Activated CD4-positive, alpha-beta T cell treated with anti-CD3 and anti-CD28 coated beads for 48 hours (primary cell): Measurements from ENCODE around the gene PURA.
A peak's percentile ranks its signal among the peaks of the same experiment; 100 is the strongest.

Experiments used
- DNase-seq: peaks from one replicate; pipeline ENCODE4 v3.0.0-alpha.2; 2020

Gene PURA

DNA sequence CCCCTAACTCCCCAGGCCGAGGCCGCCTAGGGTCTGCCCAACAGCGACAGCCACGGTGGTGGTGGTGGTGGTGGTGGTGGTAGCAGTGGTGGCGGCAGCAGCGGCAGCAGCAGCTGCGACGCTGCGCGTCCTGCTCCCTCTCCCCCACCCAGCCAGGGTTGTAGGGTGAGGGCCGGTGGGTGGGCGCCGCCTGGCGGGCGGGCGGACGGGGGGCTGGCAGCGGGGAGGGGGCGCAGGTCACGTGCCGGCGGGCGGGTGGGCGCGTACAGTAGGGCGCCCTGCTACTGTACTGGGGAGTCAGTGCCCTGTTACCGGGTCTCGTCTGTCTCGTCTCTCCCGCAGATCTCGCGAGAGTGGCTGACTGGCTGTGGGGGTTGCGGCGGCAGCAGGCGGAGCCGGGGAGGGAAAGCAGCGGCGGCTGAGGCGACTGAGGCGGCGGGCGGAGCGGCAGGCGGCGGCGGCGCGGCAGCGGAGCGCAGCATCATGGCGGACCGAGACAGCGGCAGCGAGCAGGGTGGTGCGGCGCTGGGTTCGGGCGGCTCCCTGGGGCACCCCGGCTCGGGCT, at the start of gene PURA:
Gene PURA (plus strand): TSS at position 411 of the 565 bp plus-strand sequence. CDS start 73 bp downstream, at position 484.
- DNase-seq: peak; percentile 97

DNA sequence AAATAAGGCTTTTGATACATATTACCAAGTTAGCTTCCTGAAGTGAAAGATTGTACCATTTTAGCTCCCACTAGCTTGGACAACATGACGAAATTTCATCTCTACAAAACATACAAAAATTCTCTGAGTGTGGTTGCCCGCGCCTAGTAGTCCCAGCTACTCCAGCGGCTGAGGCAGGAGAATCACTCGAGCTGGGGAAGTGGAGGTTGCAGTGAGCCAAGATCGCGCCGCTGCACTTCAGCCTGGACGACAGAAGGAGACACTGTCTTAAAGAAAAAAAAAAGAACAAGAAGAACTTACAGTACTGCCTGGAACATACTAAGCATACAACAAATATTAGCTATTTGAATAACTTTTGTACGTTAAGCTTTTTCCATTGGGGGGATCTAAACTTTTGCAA, 41.1 kb upstream of the PURA start:
- no peak for DNase-seq

DNA sequence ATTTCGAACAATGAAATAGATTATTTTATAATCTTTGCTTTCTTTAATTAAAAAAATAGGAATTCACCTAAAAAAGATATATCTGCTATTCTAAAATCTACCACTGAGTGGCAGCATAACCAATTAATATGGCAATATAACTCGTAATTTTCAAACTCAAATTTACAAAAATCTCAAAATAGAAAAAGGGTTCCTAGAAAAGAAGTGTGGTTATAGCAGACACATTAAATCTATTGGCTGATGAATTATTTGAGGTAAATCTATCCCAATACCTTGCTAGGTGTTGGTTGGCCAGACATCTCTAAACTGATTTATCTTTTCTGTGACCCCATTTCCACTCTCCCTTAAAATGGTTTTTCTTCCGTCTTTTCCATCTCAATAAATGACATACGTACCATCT, 40.6 kb upstream of the PURA start:
- DNase-seq: no peak

DNA sequence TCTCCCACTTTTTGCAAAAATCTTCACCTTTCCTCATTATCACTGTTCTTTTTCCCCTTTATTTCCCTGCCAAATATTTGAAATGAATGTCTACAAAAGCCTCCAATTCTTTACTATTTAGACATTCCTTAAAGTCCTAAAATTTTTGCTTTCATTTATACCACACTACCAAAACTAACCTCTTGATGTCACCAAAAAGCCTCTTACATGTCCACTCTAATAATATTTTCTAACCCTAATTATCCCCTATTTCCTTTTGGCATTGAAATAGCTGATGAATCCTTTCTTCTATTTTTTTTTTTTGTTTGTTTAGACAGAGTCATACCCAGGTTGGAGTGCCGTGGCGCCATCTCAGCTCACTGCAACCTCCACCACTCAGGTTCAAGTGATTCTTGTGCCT, 38.5 kb upstream of the PURA start:
- DNase-seq: no peak

DNA sequence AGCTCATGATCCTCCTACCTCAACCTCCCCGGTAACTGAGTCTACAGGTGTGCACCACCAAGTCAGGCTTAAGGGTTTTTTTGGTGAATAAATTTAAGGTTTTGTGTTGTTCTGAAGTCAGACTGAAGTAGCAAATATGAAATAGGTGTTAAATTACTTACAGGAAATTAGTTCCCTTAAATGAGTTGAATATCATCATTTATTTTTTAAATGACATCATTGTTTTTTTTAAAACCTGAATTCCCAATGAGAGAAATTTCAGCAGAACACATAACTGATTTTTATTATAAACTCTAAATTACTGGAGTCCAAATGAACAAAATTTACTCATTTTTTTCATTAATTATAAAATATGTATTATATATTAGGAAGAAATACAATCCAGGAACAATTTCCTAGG, 37.8 kb upstream of the PURA start:
- no peak for DNase-seq

DNA sequence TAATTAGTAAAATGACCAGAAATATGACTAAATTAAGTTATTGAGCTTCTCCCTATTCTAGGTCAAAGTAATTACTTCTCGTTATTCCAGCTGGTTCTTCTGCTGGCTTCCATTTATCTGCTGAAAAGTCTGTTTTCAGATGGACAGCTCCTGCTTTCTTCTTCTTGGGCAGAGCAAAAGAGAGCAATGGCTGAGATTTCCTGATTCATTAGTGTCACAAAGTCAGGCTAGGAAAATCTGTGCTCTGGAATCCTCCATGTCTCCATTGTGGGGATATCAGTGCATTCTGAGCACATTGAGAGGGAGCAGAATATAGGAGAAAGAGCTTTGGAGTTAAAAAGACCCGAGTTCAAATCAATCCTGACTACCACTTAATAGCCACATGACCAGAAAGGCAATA, 37.1 kb upstream of the PURA start:
- DNase-seq: no peak

DNA sequence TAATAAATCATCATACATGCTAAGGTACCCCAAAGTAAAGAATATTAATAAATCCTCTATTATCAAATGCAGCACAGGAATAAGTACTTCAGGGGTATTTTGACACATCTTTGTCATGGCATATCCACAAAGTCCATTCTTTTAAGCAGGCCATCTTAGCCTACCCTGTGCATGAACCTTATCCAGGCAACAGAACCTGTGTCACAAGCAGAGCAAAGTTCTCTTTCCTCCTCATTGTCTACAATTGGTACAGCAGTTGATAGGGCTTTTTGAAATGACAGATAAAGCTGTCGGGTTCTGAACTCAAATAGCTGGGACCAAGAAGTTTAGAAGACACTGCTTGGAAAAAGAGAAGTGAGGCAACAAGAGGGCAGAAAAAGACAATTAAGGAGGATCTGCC, 30.8 kb upstream of the PURA start:
- no peak for DNase-seq

DNA sequence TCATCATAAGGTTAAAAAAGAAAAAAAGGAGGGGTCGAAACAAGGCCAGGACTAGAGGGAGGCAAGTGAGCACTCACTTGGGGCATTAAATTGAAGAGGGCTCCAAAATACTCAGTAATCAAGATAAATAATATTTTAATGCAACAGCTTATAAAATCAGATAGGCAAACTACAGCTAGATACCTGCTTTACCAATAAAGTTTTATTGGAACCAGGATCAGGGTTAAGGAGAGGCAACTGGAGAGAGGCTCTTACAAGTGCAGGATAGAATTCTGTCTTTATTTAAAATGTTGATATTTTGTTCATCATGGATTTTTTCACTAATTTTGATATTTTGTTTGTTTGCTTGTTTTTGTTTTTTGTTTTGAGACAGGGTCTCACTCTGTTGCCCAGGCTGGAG, 30.3 kb upstream of the PURA start:
- no peak for DNase-seq

DNA sequence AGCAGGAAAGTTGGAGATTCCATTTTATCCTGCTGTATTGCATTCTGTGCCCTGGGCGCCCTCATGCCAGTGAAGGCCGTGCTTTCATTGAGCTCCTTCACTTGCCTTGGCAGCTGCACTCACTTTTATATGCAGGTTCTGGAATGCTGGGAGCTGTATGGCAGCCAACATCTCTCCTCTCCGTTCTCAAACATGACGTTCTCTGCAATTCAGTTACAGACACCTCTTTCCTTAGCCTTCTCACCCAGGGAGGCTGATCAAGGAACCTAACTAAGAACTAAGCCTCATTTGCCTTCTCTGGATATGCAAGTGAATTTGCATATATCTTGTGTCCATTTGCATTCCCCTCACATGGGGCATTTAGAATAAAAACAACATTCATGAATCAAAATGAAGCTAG, 29.4 kb upstream of the PURA start:
- DNase-seq: no peak

DNA sequence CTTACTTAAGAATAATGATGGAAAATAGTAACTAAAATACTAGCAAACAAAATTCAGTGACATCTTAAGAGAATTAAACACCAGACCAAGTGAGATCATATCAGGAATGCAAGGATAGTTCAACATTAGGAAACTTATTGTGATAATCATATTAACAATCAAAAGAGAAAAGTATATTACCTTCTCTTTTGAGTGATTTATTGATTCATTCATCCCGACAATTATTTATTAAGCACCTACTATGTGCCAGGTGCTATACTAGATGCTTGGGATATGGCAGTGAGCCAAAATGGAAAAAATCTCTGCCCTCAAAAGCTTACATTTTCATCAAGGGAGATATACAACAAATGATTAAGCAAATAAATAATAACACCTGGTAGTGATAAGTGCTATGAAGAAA, 23.7 kb upstream of the PURA start:
- no peak for DNase-seq

DNA sequence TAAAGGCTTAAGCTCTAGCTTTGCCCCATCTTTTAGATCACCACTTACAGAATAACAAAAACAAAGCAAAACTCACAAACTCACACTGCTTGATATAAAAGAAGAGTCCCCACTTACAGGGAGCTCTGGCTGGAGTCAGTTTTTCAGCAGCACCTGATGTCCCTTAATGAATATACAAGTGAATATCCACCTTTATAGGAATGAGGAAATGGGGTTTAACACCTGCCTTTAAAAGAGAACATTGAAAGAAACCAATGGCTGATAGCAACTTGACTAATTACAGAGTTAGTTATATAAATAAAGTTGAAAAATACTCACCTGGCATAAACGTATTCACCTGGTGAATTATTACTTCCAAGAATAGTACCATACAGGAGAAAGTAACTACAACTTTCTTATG, 20.7 kb upstream of the PURA start:
- DNase-seq: no peak

DNA sequence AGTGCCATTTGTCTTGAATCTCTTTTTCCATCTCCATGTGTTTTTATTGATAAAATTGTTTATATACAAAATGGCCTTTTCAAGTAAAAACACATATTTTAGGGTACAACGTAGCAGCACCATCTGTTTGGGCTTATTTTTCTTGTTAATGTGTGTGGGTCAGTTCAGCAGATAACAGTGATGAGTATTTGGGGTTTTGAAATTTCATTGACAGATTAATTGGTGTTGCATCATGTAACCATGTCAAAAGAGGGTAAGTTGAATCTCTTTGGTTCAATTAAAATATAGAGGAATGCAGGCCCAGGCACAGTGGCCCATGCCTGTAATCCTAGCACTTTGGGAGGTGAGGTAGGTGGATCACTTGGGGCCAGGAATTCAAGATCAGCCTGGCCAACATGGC, 20.0 kb upstream of the PURA start:
- no peak for DNase-seq

DNA sequence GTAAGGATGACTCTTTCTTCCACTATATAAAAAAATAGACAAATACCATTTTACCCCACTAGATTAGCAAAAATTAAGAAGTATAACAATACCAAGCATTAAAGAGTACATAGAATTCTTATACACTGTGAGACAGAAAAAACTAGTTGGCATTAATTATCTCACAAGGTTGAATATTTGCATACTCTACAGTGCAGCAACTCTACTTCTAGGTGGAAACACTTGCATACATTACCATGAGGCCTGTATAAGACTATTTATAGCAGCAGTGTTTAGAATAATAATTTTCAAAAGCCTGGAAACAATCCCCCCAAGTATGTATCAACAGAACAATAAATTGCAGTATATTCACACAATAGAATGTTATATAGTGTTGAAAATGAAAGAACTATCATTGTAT, 19.0 kb upstream of the PURA start:
- DNase-seq: no peak

DNA sequence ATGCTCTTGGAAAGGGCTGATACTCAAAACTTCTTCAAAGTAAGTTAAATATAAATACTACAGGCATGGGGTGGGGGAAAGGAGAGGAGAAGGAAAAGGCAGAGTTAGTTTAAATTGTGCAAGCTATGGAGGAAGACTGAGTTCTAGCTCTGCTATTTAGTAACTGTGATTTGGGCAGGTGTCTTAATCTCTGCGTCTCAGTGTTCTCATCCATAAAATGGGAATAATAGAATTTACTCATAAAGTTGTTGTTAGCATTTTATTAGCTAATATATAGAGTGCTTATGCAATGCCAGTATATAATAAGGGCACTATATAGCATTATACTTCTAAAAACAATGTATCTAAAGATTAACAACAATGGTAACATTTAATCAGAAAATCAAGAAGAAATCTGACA, 12.7 kb upstream of the PURA start:
- no peak for DNase-seq

DNA sequence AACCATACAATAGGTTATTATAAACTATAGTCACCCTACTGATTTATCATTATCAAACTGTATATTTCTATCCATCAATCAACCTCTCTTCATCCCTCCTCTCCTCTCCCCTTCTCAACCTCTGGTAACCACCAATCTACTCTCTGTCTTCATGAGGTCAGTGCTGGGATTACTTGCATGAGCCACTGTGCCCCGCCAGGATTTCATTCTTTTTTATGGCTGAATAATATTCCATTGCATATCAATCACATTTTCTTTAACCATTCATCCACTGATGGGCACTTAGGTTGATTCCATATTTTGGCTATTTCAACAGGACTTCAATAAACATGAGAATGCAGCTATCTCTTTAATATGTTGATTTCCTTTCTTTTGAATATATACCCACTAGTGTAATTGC, 10.8 kb upstream of the PURA start:
- DNase-seq: no peak

DNA sequence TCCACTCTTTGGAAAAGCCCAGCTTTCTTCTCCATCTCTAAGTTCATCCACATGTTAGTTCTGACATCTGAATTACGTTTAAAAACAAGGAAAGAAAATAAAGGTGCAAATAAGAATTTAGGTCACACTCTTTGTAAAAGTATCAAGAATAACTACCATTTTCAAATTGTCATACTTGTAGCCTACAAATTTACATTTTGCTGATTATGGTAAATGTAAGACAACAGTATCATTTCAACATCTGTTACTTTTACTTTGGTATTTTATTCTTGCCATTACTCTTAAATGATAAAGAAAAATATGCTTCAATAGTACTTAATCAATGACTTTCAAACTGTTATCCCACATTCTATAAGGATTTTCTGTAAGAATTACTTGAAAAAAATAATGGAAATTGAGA, 9.8 kb upstream of the PURA start:
- no peak for DNase-seq

DNA sequence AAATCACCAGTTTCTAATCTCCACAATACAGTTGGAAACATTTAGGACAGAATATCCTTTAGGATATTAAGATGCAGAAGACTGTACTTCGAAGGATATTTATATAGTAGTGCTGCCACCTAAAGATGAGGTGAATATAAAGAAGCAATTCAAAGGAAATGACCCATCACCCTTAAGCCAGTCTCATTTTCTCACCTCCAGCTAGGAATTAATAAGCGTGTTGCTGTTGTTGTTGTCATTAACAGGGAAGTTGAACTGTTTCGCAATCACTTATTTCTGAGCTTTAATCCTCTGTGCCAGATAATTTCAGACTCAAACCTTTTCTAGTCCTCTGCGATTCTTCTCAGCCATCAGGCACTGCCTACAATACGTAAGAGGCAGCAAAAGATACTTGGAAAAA, 7.8 kb upstream of the PURA start:
- no peak for DNase-seq

DNA sequence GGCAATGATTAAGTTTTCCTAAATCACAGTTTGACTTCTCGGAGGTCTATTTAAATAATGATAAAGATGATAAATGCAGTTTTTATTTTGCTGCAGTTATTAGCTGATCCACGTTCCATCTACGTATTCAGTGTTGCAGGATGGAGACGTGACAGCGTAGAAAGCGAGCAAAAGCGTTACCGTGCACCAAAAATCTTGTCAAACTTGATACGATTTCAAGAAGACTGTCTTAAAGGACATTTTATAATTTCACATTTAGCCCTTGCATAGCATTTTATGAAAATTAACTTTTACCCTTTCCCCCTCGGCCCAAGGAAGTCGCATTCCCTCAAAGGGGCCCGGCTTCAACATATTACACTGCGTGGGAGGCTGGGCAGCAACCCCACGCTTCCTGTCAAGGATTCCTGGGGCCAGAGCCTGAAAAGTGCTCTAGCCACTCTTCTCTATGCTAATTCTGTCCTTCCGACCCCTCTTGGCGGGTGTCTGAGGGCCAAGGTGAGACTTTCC, 7.1 kb upstream of the PURA start:
- DNase-seq: no peak

DNA sequence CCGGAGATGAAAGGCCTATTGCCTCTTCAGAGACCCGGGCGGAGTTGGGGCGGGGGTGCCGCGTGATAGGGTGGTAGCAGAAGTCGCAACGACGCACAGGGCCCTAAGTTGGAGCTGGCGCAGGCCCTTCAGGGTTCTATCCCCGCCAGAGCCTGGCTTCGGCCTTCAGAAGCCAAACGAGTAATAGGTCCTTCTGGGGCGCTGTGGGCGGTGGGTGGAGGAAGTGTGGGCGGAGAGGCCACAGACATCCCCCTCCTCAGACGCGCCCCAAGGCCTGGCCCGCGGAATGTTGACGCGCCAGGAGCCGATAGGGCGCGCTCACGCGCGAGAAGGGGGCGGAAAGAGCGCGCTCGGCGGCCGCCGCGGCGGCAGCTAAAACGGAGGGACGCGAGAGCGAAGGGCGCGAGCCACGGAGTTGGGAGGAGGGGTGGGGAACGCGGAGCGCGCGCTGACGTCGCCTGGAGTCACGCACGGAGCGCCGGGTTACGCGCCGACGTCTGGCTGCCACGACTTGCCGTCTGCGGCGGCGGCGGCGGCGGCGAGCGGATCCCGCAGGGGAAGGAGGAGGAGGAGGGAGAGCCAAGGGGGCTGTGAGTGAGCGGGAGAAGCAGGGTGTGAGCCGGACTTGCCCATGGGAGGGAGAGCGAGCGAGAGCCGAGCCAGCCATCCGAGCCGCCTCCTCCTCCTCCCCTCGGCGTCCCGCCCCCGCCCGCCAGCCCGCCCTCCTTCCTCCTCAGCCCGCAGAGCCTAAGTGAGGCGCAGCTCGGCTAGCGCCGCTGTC, 6.4 kb upstream of the PURA start:
- DNase-seq: peak; percentile 95

DNA sequence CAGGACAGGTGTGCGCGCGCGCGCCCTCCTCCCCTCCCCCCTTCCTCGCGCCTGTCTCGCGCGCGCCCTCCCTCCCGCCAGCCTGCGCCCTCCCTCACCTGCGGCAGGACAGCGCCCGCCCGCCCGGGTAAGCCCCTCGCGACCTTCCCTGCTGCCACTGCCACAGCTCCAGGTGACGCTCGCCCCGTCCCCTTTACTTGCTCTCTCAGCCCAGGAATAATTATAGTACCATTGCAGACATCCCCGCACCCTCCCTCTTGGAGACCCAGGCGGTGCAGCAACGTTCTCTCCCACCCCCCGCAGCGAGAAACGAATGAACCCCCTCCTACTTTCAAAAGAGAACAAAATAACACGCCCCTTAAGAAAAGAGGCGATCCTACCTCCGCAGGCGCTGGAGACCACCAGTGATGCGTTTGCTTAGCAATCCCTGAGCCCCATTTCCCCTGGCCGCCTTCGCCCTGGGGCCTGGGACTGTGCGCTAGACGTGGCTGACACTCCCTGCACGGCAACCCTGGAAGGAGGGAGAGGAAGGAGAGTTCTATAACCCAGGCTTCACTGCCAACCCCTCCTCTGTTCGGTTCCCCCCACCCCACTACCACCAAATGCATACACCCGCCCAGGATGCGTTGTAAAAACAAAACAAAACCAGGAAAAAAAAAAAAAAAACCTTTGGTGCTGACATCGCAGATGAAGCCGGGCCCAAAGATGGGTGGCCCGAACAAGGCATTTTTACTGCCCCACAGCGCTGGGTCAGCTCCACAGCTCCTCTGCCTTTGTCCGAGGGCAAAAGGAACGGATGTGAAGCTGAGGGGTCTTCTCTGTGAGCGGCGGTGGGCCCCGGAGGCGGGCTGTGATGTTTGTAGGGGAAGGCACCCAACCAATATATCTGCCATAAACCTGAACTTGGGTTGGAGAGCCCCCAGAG, 5.6 kb upstream of the PURA start:
- peak; percentile 44 for DNase-seq

DNA sequence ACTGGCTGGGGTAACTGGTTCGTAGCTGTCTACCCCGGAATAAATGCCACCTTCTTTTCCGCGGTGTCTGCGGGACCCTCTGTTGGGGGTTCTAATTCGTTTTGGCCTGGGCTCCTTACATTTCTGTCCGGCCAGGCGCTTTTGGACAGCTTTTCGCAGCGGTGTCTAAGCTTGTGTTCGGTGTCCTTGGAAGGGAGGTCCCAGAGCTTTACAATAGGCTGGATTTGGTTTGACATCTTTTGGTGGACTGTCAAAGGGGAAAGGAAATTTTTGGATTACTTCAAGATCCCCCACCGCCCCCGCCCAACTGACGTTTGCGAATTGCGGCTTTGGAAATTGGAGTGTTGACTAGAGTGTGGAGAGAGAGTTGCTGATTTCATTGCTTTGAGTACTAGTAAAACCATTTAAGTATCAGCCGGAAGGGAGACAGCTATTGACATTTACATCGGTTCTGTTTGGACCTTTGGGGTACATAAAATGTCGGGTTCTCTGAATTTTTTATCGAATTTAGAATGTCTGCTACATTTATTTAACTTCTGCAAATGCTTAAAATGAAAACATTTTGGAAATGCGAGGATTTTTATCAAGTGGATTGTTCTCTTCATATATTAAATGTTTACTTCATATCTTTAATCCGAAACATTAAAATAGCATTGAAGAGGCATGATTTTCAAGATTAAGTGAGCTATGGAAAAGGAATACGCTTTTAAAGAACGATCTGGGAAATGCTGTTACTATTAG, 4.7 kb upstream of the PURA start:
- DNase-seq: no peak

DNA sequence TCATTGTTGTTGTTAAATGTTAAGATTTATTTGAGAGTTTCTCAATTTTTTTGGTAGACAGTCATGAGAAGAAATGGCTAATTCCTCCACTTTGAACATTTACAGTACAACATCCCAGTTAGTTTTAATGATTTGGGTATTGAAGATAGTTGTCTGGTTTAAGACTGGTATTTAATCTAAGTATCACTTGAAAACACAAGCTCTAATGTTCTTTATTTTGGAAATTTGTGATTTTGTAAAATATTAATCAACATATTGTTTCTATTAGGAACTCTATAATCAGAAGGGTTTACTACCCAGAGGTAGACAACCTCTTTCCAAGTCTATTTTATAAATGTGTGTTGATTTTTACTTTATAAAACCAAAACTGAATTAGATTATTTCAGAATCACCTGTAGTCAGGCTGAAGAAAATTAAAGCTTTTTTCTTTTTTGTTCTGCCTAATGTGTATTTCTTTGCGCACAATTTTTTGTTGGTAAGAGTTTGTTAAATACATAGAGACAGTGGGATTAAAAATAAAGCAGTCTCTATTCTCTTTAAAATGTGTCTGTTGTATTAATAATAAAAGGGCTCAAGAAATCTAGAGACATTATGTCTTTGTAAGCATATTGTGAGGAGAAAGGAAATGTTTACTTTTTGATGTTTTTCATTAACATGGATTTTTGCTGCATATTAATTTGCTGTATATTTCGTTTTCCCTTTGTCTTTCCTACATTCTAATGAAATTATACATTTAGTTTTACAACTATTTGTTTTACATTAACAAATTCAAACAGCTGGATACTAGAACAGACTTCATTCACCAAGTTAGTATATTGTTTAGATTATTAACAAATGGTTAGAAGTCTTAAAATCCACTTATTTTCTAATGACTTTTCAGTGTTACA, 3.9 kb upstream of the PURA start:
- no peak for DNase-seq
